HL-60/S4 treated with phorbol 12-myristate 13-acetate at 8.2 ng/mL for 4 days and 3 days (cell line): ENCODE measurements around the gene AGFG2.
"Not testable (repeated sequence)": the region's sequence is repeated elsewhere in the genome, so short reads cannot be mapped to it uniquely, and the experiment has no call there.

ENCODE experiments used
- in situ Hi-C: fragments of 300-500 bp; cut with MboI; formaldehyde crosslinking; loops from 2 replicates; pipeline ENCODE4 v1.15.0; 2022; ENCODE audit warnings: low sequenced_read_pairs

AGFG2 gene

GRCh38 chr7:100546926-100547800, 8.2 kb downstream of the AGFG2 start:
- in situ Hi-C loops: no loop called here

- in situ Hi-C loops: no loop called here
These were observed 8.9 kb downstream of the AGFG2 start for GRCh38 chr7:100547872-100548271.

GRCh38 chr7:100548446-100548845, 9.4 kb downstream of the AGFG2 start:
- in situ Hi-C loops: not testable (repeated sequence)

DNA sequence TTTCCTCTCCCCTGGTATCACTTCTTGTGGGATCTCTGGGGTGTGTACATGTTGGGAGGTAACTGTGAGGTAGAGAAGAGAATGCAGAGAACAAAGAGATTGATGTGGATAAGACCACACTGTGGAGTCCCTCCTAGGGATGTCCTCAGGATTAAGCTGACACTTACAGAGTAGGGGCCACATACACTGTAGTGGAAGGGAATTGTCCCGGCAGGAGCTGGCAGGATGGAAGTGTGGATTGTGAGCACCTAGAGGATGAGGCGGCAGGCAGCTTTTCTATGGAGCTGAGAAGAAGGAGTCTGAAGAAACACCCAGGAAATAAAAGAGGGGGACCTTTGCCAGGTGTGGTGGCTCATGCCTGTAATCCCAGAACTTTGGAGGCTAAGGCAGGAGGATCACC, 13.5 kb downstream of the AGFG2 start:
- in situ Hi-C loops: no loop called here

- in situ Hi-C loops: no loop called here
These were observed 14.0 kb downstream of the AGFG2 start for GRCh38 chr7:100553032-100553431.

- in situ Hi-C loops: no loop called here
These were observed 16.7 kb downstream of the AGFG2 start for GRCh38 chr7:100555701-100556100.

DNA sequence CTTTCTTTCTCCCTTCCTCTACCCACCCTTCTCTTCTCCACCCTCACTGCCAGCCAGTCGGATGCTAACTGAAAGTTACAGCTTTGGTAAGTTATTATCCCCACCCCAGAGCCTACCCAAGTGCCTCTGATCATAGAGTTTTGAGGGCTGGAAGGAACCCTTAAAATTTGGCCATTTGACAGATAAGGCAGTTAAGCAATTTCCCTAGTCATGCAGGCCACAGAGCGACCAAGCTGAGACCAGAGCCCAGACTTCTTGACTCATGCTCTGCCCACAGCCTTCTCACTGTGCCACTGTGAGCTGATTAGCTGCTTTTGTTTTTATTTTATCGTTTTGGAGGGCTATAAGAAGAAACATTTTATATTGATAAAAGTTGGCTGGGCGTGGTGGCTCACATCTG, 17.5 kb downstream of the AGFG2 start:
- in situ Hi-C loops: no loop called here

DNA sequence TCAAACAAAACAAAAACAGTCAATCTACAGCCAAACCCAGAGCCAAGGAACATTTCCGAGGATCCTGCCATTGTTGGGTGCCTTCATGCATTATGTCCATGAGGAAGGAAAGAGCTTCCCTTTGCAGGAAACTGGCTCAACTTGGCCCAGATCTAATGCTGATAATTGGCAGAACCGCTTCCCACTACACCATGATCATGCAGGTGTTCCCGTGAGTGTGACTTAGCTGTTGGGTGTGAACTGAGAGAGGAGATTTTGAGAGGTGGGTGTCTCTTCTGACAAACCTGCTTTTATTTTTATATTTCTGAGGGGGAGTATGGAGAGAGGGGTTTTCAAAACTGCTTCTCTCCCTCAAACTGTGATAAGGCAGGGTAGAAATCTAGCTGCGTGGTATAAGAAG, 20.1 kb downstream of the AGFG2 start:
- in situ Hi-C loops: no loop called here

- in situ Hi-C loops: loop anchor here (10.0 kb wide), 1 partner anchor 87 kb away; the partner anchor contains the start of gene TSC22D4
These were observed 22.6 kb downstream of the AGFG2 start for GRCh38 chr7:100561491-100562194.

GRCh38 chr7:100562195-100563099, 23.4 kb downstream of the AGFG2 start:
- in situ Hi-C loops: loop anchor here (10.0 kb wide), 1 partner anchor 88 kb away; the partner anchor contains the start of gene TSC22D4

- in situ Hi-C loops: loop anchor here (10.0 kb wide), 1 partner anchor 88 kb away; the partner anchor contains the start of gene TSC22D4
These were observed 24.1 kb downstream of the AGFG2 start for GRCh38 chr7:100563100-100563564.

DNA sequence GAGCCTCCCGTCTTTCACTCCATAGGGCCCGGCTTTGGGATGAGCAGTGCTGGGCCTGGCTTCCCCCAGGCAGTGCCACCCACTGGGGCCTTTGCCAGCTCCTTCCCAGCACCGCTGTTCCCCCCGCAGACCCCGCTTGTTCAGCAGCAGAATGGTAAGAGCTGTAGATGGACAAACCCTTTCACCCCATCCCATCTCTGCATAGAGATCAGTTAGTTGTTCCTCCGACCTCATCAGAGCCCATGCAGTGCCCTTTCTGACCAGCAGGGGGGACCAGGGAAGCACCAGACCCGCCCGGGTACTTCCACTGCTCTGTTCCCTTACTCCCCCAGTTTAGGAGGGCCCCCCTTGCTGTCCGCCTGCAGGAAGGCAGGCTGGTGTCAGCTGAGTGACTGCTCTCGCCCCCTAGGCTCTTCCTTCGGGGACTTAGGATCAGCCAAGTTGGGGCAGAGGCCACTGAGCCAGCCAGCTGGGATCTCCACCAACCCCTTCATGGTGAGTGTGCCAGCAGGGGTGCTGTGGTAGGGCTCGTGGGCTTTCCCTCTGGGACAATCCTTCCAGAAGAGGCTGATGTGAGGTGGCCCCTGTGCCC, 24.9 kb downstream of the AGFG2 start:
- in situ Hi-C loops: loop anchor here (10.0 kb wide), 1 partner anchor 89 kb away; the partner anchor contains the start of gene TSC22D4

DNA sequence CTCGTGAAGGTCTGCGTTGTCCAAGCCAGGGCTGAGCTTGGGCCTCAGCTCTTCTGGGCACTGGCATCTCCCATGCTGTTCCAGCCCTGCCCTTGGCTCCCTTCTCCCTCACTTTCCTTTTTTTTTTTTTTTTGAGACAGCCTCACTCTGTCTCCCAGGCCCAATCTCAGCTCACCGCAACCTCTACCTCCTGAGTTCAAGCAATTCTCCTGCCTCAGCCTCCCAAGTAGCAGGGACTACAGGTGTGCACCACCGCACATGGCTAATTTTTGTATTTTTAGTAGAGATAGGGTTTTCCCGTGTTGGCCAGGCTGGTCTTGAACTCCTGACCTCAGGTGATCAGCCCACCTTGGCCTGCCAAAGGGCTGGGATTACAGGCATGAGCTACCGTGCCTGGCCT, 25.4 kb downstream of the AGFG2 start:
- in situ Hi-C loops: loop anchor here (10.0 kb wide), 1 partner anchor 90 kb away; the partner anchor contains the start of gene TSC22D4

DNA sequence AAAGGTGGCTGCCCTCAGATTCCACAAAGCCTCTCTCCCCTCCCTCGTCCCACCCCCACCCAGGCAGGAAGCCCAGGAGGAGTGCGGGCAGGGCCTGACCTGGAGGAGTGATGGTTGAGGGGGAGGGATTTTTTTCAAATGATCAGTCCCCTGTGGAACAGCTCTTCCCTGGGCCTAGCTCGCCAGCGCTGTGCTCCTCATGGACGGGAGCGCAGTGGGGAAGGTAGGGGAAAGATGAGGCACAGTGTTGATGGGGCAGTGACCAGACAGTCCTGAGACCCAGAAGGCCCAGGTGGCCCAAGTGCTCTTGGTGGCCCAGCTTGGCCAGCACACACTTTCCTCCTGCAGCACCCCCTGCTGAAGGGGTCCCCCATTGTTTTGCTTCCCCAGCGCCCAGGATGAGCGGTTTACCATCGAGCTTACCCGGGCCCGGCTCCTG, 26.1 kb downstream of the AGFG2 start:
- in situ Hi-C loops: loop anchor here (10.0 kb wide), 1 partner anchor 90 kb away; the partner anchor contains the start of gene TSC22D4

DNA sequence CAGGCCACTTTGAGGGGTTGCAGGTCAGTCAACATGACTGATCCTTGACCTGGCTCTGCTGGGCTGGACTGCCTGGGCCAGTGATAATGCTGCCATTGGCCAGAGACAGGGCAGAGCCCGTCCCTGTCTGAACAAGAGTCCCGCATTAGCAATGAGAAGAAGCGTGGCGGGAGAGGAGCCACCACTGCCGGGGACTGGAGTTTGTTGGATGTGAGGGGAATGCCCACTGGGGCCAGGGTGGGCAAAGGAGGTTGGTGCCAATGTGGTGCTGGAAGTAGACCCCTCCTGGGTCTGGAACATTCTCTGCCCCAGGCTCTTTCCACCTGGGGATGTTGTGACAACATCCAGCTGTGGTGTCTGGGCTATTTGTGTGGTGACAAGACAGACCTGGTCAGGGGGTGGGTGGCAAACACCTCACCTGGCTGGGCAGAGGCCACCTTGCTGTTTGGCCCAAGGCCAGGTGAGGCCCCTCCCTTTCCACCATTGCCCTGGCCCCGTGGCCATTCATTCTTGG, 27.1 kb downstream of the AGFG2 start:
- in situ Hi-C loops: loop anchor here (10.0 kb wide), 1 partner anchor 91 kb away; the partner anchor contains the start of gene TSC22D4

GRCh38 chr7:100567031-100567730, 28.2 kb downstream of the AGFG2 start:
- in situ Hi-C loops: loop anchor here (10.0 kb wide), 1 partner anchor 92 kb away; the partner anchor contains the start of gene TSC22D4

DNA sequence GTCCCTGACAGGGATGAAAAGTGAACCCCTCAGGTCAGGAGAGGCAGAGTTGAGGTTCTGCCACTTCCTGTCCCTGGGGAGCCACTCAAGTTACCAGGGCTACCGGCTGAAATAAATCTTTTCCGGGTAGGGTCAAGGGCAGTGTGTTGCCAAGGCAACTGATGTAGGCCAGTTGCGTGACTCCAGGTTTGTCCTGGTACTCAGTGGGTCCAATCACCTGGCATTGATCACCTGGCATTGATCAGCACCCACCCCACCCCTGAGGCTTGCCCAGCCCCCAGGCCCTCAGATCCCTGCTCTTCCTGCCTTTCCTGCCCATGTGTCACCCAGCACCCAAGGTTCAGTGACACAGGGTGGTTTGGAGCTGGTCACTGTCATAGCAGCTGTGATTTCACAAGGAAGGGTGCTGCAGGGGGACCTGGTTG, 28.8 kb downstream of the AGFG2 start:
- in situ Hi-C loops: loop anchor here (10.0 kb wide), 1 partner anchor 93 kb away; the partner anchor contains the start of gene TSC22D4

GRCh38 chr7:100568176-100568895, 29.3 kb downstream of the AGFG2 start:
- in situ Hi-C loops: loop anchor here (10.0 kb wide), 1 partner anchor 94 kb away; the partner anchor contains the start of gene TSC22D4
